NT2/D1 (cell line): ENCODE measurements around the gene HMX3.

Experiments
- SUZ12 ChIP-seq: IDR thresholded peaks from 2 replicates; pipeline ENCODE4 v1.6.1; 2011; ENCODE audit not compliant: insufficient read length, insufficient read depth; ENCODE audit errors: extremely low read depth
- YY1 ChIP-seq: IDR thresholded peaks from 2 replicates; pipeline ENCODE4 v1.6.1; 2011; ENCODE audit not compliant: insufficient read length, insufficient read depth
- ZNF274 ChIP-seq: IDR thresholded peaks from 2 replicates; pipeline ENCODE4 v1.6.1; 2011; ENCODE audit warnings: mild to moderate bottlenecking, low read depth, low read length

GRCh38 chr10:123134915-123135414 lies 805 bp upstream of the HMX3 start:
- TF ChIP-seq SUZ12 (no peak), ZNF274 (no peak), YY1 (no peak)
